Lung (tissue), 12 donors: ENCODE data around the gene PNMA1. TPM values are rescaled to one million over a fixed set of nuclear protein-coding genes. Genes with fewer than 3 reads are reported as not detected.

Source experiments
- ATAC-seq: fragments of 200-7000 bp; cut with Tn5 transposase; one replicate; pipeline ENCODE4 v1.9.1; 2020; ENCODE audit warnings: moderate number of reproducible peaks; ENCODE audit not compliant: insufficient read depth, low FRiP score
- DNase-seq, 3 donors: peaks; one replicate each; pipeline ENCODE4 v3.0.0-alpha.2; 2013 to 2017
- H3K27ac ChIP-seq, 2 donors: one replicate each; pipeline ENCODE4 v1.5.1; 2013; ENCODE audit warnings: mild to moderate bottlenecking in 2 of 2, moderate library complexity in 2 of 2, control low read depth in 1 of 2, inconsistent platforms in 1 of 2, low read depth in 1 of 2, low read length in 1 of 2
- H3K27me3 ChIP-seq, 3 donors: one replicate each; pipeline ENCODE4 v1.5.1; 2013; ENCODE audit warnings: low read length in 2 of 3; ENCODE audit not compliant: control insufficient read depth in 3 of 3, insufficient read depth in 3 of 3
- H3K36me3 ChIP-seq, 4 donors: one replicate each; pipeline ENCODE4 v1.5.1; 2013; ENCODE audit warnings: low read length in 4 of 4, mild to moderate bottlenecking in 1 of 4, moderate library complexity in 1 of 4; ENCODE audit not compliant: control insufficient read depth in 4 of 4, insufficient read depth in 4 of 4
- H3K4me1 ChIP-seq, 5 donors: one replicate each; pipeline ENCODE4 v1.5.1; 2013; ENCODE audit warnings: low read length in 5 of 5, mild to moderate bottlenecking in 2 of 5, moderate library complexity in 1 of 5; ENCODE audit not compliant: control insufficient read depth in 5 of 5, insufficient read depth in 5 of 5
- H3K4me3 ChIP-seq: one replicate; pipeline ENCODE4 v1.5.1; 2013; ENCODE audit warnings: mild to moderate bottlenecking, control low read depth, moderate library complexity
- H3K9ac ChIP-seq, 2 donors: one replicate each; pipeline ENCODE4 v1.5.1; 2013; ENCODE audit warnings: low read length in 2 of 2, control low read depth in 1 of 2; ENCODE audit not compliant: insufficient read depth in 1 of 2
- H3K9me3 ChIP-seq, 4 donors: one replicate each; pipeline ENCODE4 v1.5.1; 2013; ENCODE audit warnings: low read length in 3 of 4, mild to moderate bottlenecking in 1 of 4, moderate library complexity in 1 of 4; ENCODE audit not compliant: control insufficient read depth in 4 of 4, insufficient read depth in 3 of 4
- WGBS, 2 donors: extraction: QIAGEN DNeasy Blood & Tissue Kit; methylation state at CpG; one replicate each; pipeline ENCODE4 v1.1.7; 2013; 5-methylcytosine and 5-hydroxymethylcytosine counted together
- polyA plus RNA-seq, 2 donors: library from polyadenylated mRNA; stranded (reverse); fragments of 200-250 nt; gene quantifications; one replicate each; pipeline ENCODE4 v1.2.1, GENCODE V29; 2013
- total RNA-seq, 2 donors: library from RNA; depleted of rRNA in 1 of 2; stranded (reverse); fragments of >200 nt in 1 of 2; gene quantifications; one replicate each; pipeline ENCODE4 v1.2.1, GENCODE V29; 2014 to 2021
- TF ChIP-seq, protein P1 (sequence below): IDR thresholded peaks from 2 replicates; pipeline ENCODE4 v1.5.1; 2012; ENCODE audit warnings: mild to moderate bottlenecking; ENCODE audit errors: control extremely low read depth, extremely low read depth
- donor health status: control.
- donor health status: control.
- donor health status: Bipolar disorder and iron deficiency.
- donor health status: healthy.
- donor health status: DM: yes; HTN: yes; CAD: no.

The PNMA1 gene
- total and polyA plus RNA-seq, 4 donors: 11.0 to 34.1 (median 25.7) TPM

DNA sequence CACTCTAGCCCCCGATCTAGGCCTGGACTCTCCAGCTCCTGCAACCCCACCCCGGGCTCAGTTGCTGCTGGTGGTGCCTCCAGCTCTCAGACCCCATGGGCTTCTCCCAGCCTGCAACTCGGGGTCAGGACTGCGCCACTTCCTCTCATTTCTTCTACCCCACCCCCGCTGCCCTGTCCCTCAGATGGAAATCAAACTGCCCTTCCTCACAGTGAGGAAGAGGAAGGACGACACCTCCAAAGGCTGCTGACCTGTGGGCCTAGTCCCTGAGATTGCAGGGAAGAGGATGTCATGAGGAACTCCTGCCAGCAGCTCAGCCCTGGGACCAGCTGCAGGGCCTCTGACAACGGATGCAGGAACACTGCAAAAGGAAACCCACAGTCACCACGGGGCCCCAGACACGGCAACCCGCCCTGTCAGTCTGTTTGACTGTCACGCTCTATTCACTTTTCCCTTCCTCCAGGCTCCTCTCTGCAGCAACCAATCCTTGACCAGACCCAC lies 29.3 kb upstream of the PNMA1 start:
- Histone ChIP-seq H3K9ac (no peak overlapping the region), H3K27me3 (no peaks in the 10 kb centered on the region), H3K9me3 (no peaks in the 10 kb centered on the region), H3K4me3 (no peak overlapping the region), H3K36me3 (peaks cover 0 to 18% (median 8%) of the 10 kb centered on the region in 4 donors), H3K4me1 (peaks cover 34 to 81% (median 76%) of the 10 kb centered on the region in 5 donors), H3K27ac (peak overlapping the region; percentile 51 to 87)
- DNase-seq: peak; percentile 79 to 88 (median 82)
- TF ChIP-seq, protein P1, sequence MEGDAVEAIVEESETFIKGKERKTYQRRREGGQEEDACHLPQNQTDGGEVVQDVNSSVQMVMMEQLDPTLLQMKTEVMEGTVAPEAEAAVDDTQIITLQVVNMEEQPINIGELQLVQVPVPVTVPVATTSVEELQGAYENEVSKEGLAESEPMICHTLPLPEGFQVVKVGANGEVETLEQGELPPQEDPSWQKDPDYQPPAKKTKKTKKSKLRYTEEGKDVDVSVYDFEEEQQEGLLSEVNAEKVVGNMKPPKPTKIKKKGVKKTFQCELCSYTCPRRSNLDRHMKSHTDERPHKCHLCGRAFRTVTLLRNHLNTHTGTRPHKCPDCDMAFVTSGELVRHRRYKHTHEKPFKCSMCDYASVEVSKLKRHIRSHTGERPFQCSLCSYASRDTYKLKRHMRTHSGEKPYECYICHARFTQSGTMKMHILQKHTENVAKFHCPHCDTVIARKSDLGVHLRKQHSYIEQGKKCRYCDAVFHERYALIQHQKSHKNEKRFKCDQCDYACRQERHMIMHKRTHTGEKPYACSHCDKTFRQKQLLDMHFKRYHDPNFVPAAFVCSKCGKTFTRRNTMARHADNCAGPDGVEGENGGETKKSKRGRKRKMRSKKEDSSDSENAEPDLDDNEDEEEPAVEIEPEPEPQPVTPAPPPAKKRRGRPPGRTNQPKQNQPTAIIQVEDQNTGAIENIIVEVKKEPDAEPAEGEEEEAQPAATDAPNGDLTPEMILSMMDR: no peak
- ATAC-seq: no peak
- WGBS, 2 donors: 12 to 24% methylated on average over 11 of the region's 11 CpGs

DNA sequence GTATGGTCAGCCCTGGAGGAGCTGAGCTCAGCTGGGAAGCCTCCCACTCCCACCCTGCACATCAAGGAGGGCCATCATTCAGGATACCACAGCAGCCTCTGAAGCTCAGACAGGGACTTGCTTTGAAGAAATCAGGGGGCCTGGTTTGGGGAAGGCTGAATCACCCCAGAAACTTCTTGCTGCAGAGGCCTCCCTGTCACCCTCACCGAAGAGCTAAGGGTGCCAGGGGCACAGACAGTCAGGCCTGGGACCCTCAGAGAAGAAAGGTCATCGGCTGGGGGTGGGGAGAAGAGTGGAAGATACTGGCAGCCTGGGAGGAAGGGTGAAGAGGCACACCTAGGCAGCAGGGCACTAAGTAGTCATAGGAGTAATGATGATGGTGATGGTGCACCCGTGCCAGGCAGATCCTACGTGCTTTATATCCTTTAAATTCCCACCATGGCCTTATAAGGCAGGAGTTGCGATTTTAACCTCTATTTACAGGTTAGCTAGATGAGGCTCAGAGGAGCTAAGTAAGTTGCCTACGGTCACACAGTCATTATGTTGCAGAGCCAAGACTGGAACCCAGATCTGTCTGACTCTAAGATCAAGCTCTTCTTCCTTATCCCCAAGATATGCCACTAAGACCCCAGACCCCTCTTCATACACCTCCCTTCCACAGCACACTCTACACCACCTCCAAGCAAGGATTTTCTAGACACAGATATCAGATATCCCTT lies 28.5 kb upstream of the PNMA1 start:
- peak overlapping the region; percentile 60 to 87 for H3K27ac ChIP-seq
- H3K4me1 ChIP-seq: peaks cover 34 to 82% (median 76%) of the 10 kb centered on the region in 5 donors
- 57 to 62% methylated on average over 6 of the region's 6 CpGs for WGBS, 2 donors
- DNase-seq: no peak
- no peaks in the 10 kb centered on the region for H3K9me3 ChIP-seq
- TF ChIP-seq, protein P1: no peak
- H3K27me3 ChIP-seq: no peaks in the 10 kb centered on the region
- no peak for ATAC-seq
- H3K9ac ChIP-seq: peak overlapping the region in 1 of 2 donors; percentile 43
- peaks cover 0 to 21% (median 11%) of the 10 kb centered on the region in 4 donors for H3K36me3 ChIP-seq
- H3K4me3 ChIP-seq: no peak overlapping the region

DNA sequence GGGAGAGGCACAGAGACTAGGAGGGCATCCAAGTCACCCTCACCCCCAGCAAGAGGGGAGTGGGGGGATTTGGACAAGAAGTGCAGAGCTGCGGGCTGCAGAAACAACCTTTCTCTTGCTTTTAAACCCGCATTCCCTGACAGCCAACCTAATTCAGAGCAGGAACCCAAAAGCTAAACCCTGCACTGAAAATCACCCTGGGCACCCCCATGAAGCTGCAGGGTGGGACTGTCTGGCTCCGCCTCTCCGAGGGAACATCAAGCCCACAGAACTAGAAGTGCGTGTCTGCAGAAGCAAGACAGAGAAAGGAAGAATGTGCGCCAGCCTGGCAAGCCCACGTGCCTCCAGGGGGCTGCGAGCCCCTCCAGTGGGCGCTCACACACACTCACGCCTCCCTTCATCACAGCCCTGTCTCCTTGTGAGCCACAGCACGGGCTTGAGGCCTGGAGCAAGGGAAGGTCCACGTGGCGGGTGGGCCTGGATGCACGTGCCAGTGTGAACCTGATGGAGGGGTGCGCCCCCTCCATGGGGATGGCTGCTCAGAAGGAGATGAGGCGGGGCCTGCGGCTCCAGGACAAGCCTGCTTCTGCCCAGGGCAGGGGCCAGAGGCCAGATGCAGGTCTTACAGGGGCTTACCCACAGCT lies 27.8 kb upstream of the PNMA1 start:
- H3K27ac ChIP-seq: peak overlapping the region; percentile 60 to 87
- peak in 2 of 3 donors; percentile 53 to 59 for DNase-seq
- ATAC-seq: no peak
- peak overlapping the region; percentile 46 to 80 for H3K9ac ChIP-seq
- H3K4me1 ChIP-seq: peaks cover 34 to 76% (median 72%) of the 10 kb centered on the region in 5 donors
- H3K36me3 ChIP-seq: peaks cover 0 to 25% (median 15%) of the 10 kb centered on the region in 4 donors
- no peaks in the 10 kb centered on the region for H3K9me3 ChIP-seq
- H3K4me3 ChIP-seq: no peak overlapping the region
- H3K27me3 ChIP-seq: no peaks in the 10 kb centered on the region
- WGBS, 2 donors: 23 to 25% methylated on average over 17 of the region's 17 CpGs
- TF ChIP-seq, protein P1: no peak
